Measurements from ENCODE around the gene ZNF664. TPM values are rescaled to one million over a fixed set of nuclear protein-coding genes. Genes with fewer than 3 reads are reported as not detected.
A peak's percentile ranks its signal among the peaks of the same experiment; 100 is the strongest.

The ZNF664 gene
- total RNA-seq, 1 donor from 2014 or later, result 310 TPM

DNA sequence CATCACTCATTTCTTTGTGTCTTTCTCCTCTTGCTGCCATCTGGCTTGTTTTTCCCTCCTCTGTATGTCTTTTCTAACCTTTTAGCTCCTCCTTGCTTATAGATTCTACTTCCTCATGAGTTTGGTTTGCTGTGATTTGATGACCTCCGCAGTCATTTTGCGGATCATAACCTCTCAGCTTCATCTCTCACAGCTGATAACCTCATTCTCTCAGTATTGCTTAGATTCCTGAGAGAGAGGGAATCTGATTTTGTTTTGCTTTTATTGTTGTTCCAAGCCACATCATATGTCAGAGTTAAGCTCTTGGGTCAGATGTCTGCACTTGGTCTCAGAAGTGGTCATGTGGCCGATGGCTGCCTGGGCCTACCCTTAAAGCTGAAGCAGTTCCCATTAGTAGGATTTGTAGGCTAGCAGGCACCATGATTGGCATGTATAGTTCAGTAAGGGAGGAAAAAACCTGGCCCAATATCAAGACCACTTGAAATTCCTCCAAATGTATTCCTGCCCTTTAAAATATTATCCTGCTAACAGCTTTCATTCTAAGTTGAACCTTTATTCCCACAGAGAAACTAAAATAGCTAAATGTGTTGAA lies 13.5 kb downstream of the ZNF664 start:
- Mint-ChIP-seq H3K9me3 (ENCODE audit: unreplicated experiment) (peaks cover 10% of the 10 kb centered on the region), H3K4me1 (ENCODE audit: low read depth, unreplicated experiment) (peaks cover 60% of the 10 kb centered on the region), H3K27ac (ENCODE audit: unreplicated experiment) (peak overlapping the region; percentile 87), H3K27me3 (ENCODE audit: unreplicated experiment) (peaks cover 2% of the 10 kb centered on the region), H3K36me3 (ENCODE audit: unreplicated experiment) (peaks cover 6% of the 10 kb centered on the region), H3K4me3 (ENCODE audit: unreplicated experiment) (peak overlapping the region; percentile 72)
- DNase-seq, result no peak
- no peak for TF ChIP-seq CTCF (IDR thresholded peaks at IDR 0.05; ENCODE audit: partially characterized antibody, unreplicated experiment)

GRCh38 chr12:123987022-123987421 lies 14.0 kb downstream of the ZNF664 start:
- peak overlapping the region; percentile 87 for H3K27ac Mint-ChIP-seq (ENCODE audit: unreplicated experiment)

GRCh38 chr12:123989168-123989567 lies 16.2 kb downstream of the ZNF664 start:
- no peaks in the 10 kb centered on the region for H3K27me3 Mint-ChIP-seq (ENCODE audit: unreplicated experiment)
- TF ChIP-seq CTCF (IDR thresholded peaks at IDR 0.05; ENCODE audit: partially characterized antibody, unreplicated experiment), result no peak
- H3K9me3 Mint-ChIP-seq (ENCODE audit: unreplicated experiment), result peaks cover 10% of the 10 kb centered on the region
- no peak overlapping the region for H3K27ac Mint-ChIP-seq (ENCODE audit: unreplicated experiment)
- H3K4me1 Mint-ChIP-seq (ENCODE audit: low read depth, unreplicated experiment), result peaks cover 46% of the 10 kb centered on the region
- peaks cover 6% of the 10 kb centered on the region for H3K36me3 Mint-ChIP-seq (ENCODE audit: unreplicated experiment)
- no peak overlapping the region for H3K4me3 Mint-ChIP-seq (ENCODE audit: unreplicated experiment)
- no peak for DNase-seq

More at GRCh38 chr12:123987022-123987421, 14.0 kb downstream of the ZNF664 start:
- Mint-ChIP-seq H3K4me1 (ENCODE audit: low read depth, unreplicated experiment) (peaks cover 57% of the 10 kb centered on the region), H3K27me3 (ENCODE audit: unreplicated experiment) (peaks cover 2% of the 10 kb centered on the region), H3K9me3 (ENCODE audit: unreplicated experiment) (peaks cover 10% of the 10 kb centered on the region), H3K36me3 (ENCODE audit: unreplicated experiment) (peaks cover 6% of the 10 kb centered on the region), H3K4me3 (ENCODE audit: unreplicated experiment) (no peak overlapping the region)
- no peak for TF ChIP-seq CTCF (IDR thresholded peaks at IDR 0.05; ENCODE audit: partially characterized antibody, unreplicated experiment)
- DNase-seq, result no peak

GRCh38 chr12:123989753-123990152 lies 16.7 kb downstream of the ZNF664 start:
- no peak for TF ChIP-seq CTCF (IDR thresholded peaks at IDR 0.05; ENCODE audit: partially characterized antibody, unreplicated experiment)
- Mint-ChIP-seq H3K9me3 (ENCODE audit: unreplicated experiment) (peaks cover 6% of the 10 kb centered on the region), H3K27me3 (ENCODE audit: unreplicated experiment) (no peaks in the 10 kb centered on the region), H3K27ac (ENCODE audit: unreplicated experiment) (no peak overlapping the region), H3K36me3 (ENCODE audit: unreplicated experiment) (peaks cover 6% of the 10 kb centered on the region), H3K4me3 (ENCODE audit: unreplicated experiment) (no peak overlapping the region), H3K4me1 (ENCODE audit: low read depth, unreplicated experiment) (peaks cover 44% of the 10 kb centered on the region)
- no peak for DNase-seq

GRCh38 chr12:123990511-123990910 lies 17.5 kb downstream of the ZNF664 start:
- H3K9me3 Mint-ChIP-seq (ENCODE audit: unreplicated experiment), result peaks cover 5% of the 10 kb centered on the region
- H3K4me1 Mint-ChIP-seq (ENCODE audit: low read depth, unreplicated experiment), result peaks cover 36% of the 10 kb centered on the region
- TF ChIP-seq CTCF (IDR thresholded peaks at IDR 0.05; ENCODE audit: partially characterized antibody, unreplicated experiment), result no peak
- H3K27me3 Mint-ChIP-seq (ENCODE audit: unreplicated experiment), result no peaks in the 10 kb centered on the region
- H3K36me3 Mint-ChIP-seq (ENCODE audit: unreplicated experiment), result peaks cover 6% of the 10 kb centered on the region
- H3K4me3 Mint-ChIP-seq (ENCODE audit: unreplicated experiment), result peak overlapping the region; percentile 1
- no peak overlapping the region for H3K27ac Mint-ChIP-seq (ENCODE audit: unreplicated experiment)
- no peak for DNase-seq
